ENCODE data around the gene R3HCC1L.

R3HCC1L gene

GRCh38 chr10:98168147-98168546 is 33.7 kb downstream of the R3HCC1L start:
- no peak overlapping the region for H3K4me3 ChIP-seq (ENCODE audit: low read length, poor library complexity, severe bottlenecking)
- peaks cover 46% of the 10 kb centered on the region for H3K36me3 ChIP-seq (ENCODE audit: insufficient read depth, low read length)
- no peaks in the 10 kb centered on the region for H3K27me3 ChIP-seq (ENCODE audit: insufficient read depth, low read length, poor library complexity, severe bottlenecking)
- no peaks in the 10 kb centered on the region for H3K9me2 ChIP-seq (replicated peaks; ENCODE audit: low read depth, low read length)
- H2AFZ ChIP-seq (ENCODE audit: low read length): no peak overlapping the region
- H3K79me2 ChIP-seq (ENCODE audit: insufficient read depth, low read length): peaks cover 14% of the 10 kb centered on the region; the same call in 1 of the 2 replicates
- H3K4me2 ChIP-seq (ENCODE audit: low read depth, low read length, poor library complexity, severe bottlenecking): no peak overlapping the region
- no peaks in the 10 kb centered on the region; the same call in 1 of the 2 replicates for H3F3A ChIP-seq (ENCODE audit: low read depth)
- H3K4me1 ChIP-seq (ENCODE audit: insufficient read depth, low read length, poor library complexity, severe bottlenecking): peaks cover 6% of the 10 kb centered on the region
- TF ChIP-seq CTCF (conservative IDR thresholded peaks at IDR 0.05; ENCODE audit: low read length) (no peak), EZH2phosphoT487 (IDR thresholded peaks at IDR 0.05; ENCODE audit: borderline replicate concordance) (no peak)
- no peak overlapping the region for H3K9ac ChIP-seq (ENCODE audit: low read depth, low read length, poor library complexity, severe bottlenecking)
- no peaks in the 10 kb centered on the region for H4K20me1 ChIP-seq (ENCODE audit: insufficient read depth, low read length, poor library complexity, severe bottlenecking)
- no peaks in the 10 kb centered on the region for H3K9me3 ChIP-seq (ENCODE audit: insufficient read depth, low read depth, low read length)

- Histone ChIP-seq H3K9me3 (ENCODE audit: insufficient read depth, low read depth, low read length) (no peaks in the 10 kb centered on the region), H3K9ac (ENCODE audit: low read depth, low read length, poor library complexity, severe bottlenecking) (no peak overlapping the region), H4K20me1 (ENCODE audit: insufficient read depth, low read length, poor library complexity, severe bottlenecking) (no peaks in the 10 kb centered on the region), H3K9me2 (replicated peaks; ENCODE audit: low read depth, low read length) (no peaks in the 10 kb centered on the region), H2AFZ (ENCODE audit: low read length) (no peak overlapping the region), H3K27me3 (ENCODE audit: insufficient read depth, low read length, poor library complexity, severe bottlenecking) (no peaks in the 10 kb centered on the region), H3F3A (ENCODE audit: low read depth) (no peaks in the 10 kb centered on the region; the same call in 1 of the 2 replicates), H3K79me2 (ENCODE audit: insufficient read depth, low read length) (peaks cover 20% of the 10 kb centered on the region; the same call in 1 of the 2 replicates), H3K4me3 (ENCODE audit: low read length, poor library complexity, severe bottlenecking) (no peak overlapping the region), H3K36me3 (ENCODE audit: insufficient read depth, low read length) (peaks cover 41% of the 10 kb centered on the region), H3K4me1 (ENCODE audit: insufficient read depth, low read length, poor library complexity, severe bottlenecking) (peaks cover 6% of the 10 kb centered on the region), H3K4me2 (ENCODE audit: low read depth, low read length, poor library complexity, severe bottlenecking) (no peak overlapping the region)
- TF ChIP-seq CTCF (conservative IDR thresholded peaks at IDR 0.05; ENCODE audit: low read length) (no peak), EZH2phosphoT487 (IDR thresholded peaks at IDR 0.05; ENCODE audit: borderline replicate concordance) (no peak)
Measured at GRCh38 chr10:98168766-98169165, 34.3 kb downstream of the R3HCC1L start.

GRCh38 chr10:98169379-98169778 is 34.9 kb downstream of the R3HCC1L start:
- Histone ChIP-seq H3K79me2 (ENCODE audit: insufficient read depth, low read length) (peaks cover 24% of the 10 kb centered on the region; the same call in 1 of the 2 replicates), H3K36me3 (ENCODE audit: insufficient read depth, low read length) (peaks cover 37% of the 10 kb centered on the region), H3K4me3 (ENCODE audit: low read length, poor library complexity, severe bottlenecking) (no peak overlapping the region), H2AFZ (ENCODE audit: low read length) (no peak overlapping the region), H3K9me2 (replicated peaks; ENCODE audit: low read depth, low read length) (no peaks in the 10 kb centered on the region), H3K9ac (ENCODE audit: low read depth, low read length, poor library complexity, severe bottlenecking) (no peak overlapping the region), H3K9me3 (ENCODE audit: insufficient read depth, low read depth, low read length) (no peaks in the 10 kb centered on the region), H3K4me1 (ENCODE audit: insufficient read depth, low read length, poor library complexity, severe bottlenecking) (peaks cover 6% of the 10 kb centered on the region), H3K4me2 (ENCODE audit: low read depth, low read length, poor library complexity, severe bottlenecking) (no peak overlapping the region), H4K20me1 (ENCODE audit: insufficient read depth, low read length, poor library complexity, severe bottlenecking) (no peaks in the 10 kb centered on the region), H3F3A (ENCODE audit: low read depth) (no peaks in the 10 kb centered on the region; the same call in 1 of the 2 replicates), H3K27me3 (ENCODE audit: insufficient read depth, low read length, poor library complexity, severe bottlenecking) (no peaks in the 10 kb centered on the region)
- no peak for TF ChIP-seq CTCF (conservative IDR thresholded peaks at IDR 0.05; ENCODE audit: low read length)
- TF ChIP-seq EZH2phosphoT487 (IDR thresholded peaks at IDR 0.05; ENCODE audit: borderline replicate concordance): no peak
